HepG2 (cell line): Measurements from ENCODE around the gene PRSS21. TPM values are rescaled to one million over a fixed set of nuclear protein-coding genes. Genes with fewer than 3 reads are reported as not detected.
A peak's percentile ranks its signal among the peaks of the same experiment; 100 is the strongest.

ENCODE experiments used
- HCFC1 ChIP-seq: fragments of 150-350 bp; IDR thresholded peaks from 2 replicates; pipeline ENCODE4 v1.6.1; 2014; ENCODE audit warnings: low read depth, low read length
- KIAA2018 ChIP-seq: sonication (generic); formaldehyde crosslinking; IDR thresholded peaks from 2 replicates; pipeline ENCODE4 v1.5.0; 2020; ENCODE audit warnings: mild to moderate bottlenecking, missing genetic modification reagents, borderline replicate concordance
- MAF1 ChIP-seq: sonication (generic); formaldehyde crosslinking; IDR thresholded peaks from 2 replicates; pipeline ENCODE4 v1.5.0; 2020; ENCODE audit warnings: missing genetic modification reagents, borderline replicate concordance
- MAZ ChIP-seq, 2 experiments: sonication (generic) in 1 of 2; formaldehyde crosslinking in 1 of 2; IDR thresholded peaks; 2 replicates each; pipeline versions ENCODE4 v1.5.0 to v1.6.1; 2012 to 2020; ENCODE audit warnings: low read depth in 2 of 2, mild to moderate bottlenecking in 2 of 2, borderline replicate concordance in 1 of 2, improper control_type of control experiment in 1 of 2, low read length in 1 of 2, missing genetic modification reagents in 1 of 2, moderate library complexity in 1 of 2
- MXI1 ChIP-seq: IDR thresholded peaks from 3 replicates; pipeline ENCODE4 v1.6.1; 2012; ENCODE audit warnings: low read depth, low read length, inconsistent platforms, borderline replicate concordance
- NFKB2 ChIP-seq: sonication (generic); formaldehyde crosslinking; IDR thresholded peaks from 2 replicates; pipeline ENCODE4 v1.4.0; 2020; ENCODE audit warnings: missing genetic modification reagents, borderline replicate concordance
- POGK ChIP-seq: sonication (generic); formaldehyde crosslinking; conservative IDR thresholded peaks from 2 replicates; pipeline ENCODE4 v1.8.0; 2022; ENCODE audit warnings: mild to moderate bottlenecking, moderate library complexity, missing genetic modification reagents
- RFX3 ChIP-seq: IDR thresholded peaks from 2 replicates; pipeline ENCODE4 v1.6.1; 2016; ENCODE audit warnings: missing biosample characterization, missing genetic modification reagents
- TARDBP ChIP-seq: sonication (generic); formaldehyde crosslinking; IDR thresholded peaks from 2 replicates; pipeline ENCODE4 v1.8.0; 2022; ENCODE audit warnings: mild to moderate bottlenecking, missing genetic modification reagents
- ZBTB14 ChIP-seq: sonication (generic); formaldehyde crosslinking; IDR thresholded peaks from 2 replicates; pipeline ENCODE4 v1.4.0; 2020; ENCODE audit warnings: missing genetic modification reagents
- ZBTB20 ChIP-seq: sonication (generic); formaldehyde crosslinking; IDR thresholded peaks from 2 replicates; pipeline ENCODE4 v1.8.1; 2023; ENCODE audit warnings: missing genetic modification reagents, low read depth, mild to moderate bottlenecking, borderline replicate concordance
- ZNF446 ChIP-seq: sonication (generic); formaldehyde crosslinking; IDR thresholded peaks from 2 replicates; pipeline ENCODE4 v1.5.0; 2020; ENCODE audit warnings: mild to moderate bottlenecking, missing genetic modification reagents
- ZNF484 ChIP-seq: sonication (generic); formaldehyde crosslinking; IDR thresholded peaks from 2 replicates; pipeline ENCODE4 v1.5.1; 2020; ENCODE audit warnings: mild to moderate bottlenecking, low read depth, missing genetic modification reagents, borderline replicate concordance
- ZNF546 ChIP-seq: sonication (generic); formaldehyde crosslinking; conservative IDR thresholded peaks from 2 replicates; pipeline ENCODE4 v1.8.1; 2023; ENCODE audit warnings: mild to moderate bottlenecking, missing genetic modification reagents
- ZNF547 ChIP-seq: sonication (generic); formaldehyde crosslinking; IDR thresholded peaks from 2 replicates; pipeline ENCODE4 v1.5.1; 2020; ENCODE audit warnings: mild to moderate bottlenecking, missing genetic modification reagents
- polyA plus RNA-seq, 8 experiments: library from polyadenylated mRNA; depleted of rRNA in 3 of 8; stranded (reverse) in 7 of 8; unstranded in 1 of 8; fragments of >200 nt; fragmentation: Illumina TruSeq in 4 of 8; extraction: Trizol in 4 of 8; gene quantifications; 2 replicates each; pipeline versions ENCODE4 v1.2.1 to v1.2.3, GENCODE V29; 2011 to 2016; ENCODE audit warnings: low read depth in 4 of 8, missing spikeins in 1 of 8, mixed read lengths in 1 of 8; ENCODE audit not compliant: insufficient read depth in 1 of 8
- total RNA-seq, 5 experiments: library from RNA; depleted of rRNA; stranded (reverse); fragments of >200 nt; fragmentation: Illumina TruSeq; extraction: Trizol; gene quantifications; 2 replicates each; pipeline ENCODE4 v1.2.3, GENCODE V29; 2016; ENCODE audit warnings: low read depth in 1 of 5

PRSS21 gene
- total and polyA plus RNA-seq, 2 of the 13 experiments (the other 11 are each of a cell fraction or from before 2014, with no cell fraction given): not detected

GRCh38 chr16:2867987-2868789 is 51.2 kb downstream of the PRSS21 start (continued):
- TF ChIP-seq KIAA2018 (peak; percentile 80; the same call in 1 of the 2 replicates), ZNF547 (CRISPR knock-in tag) (peak; percentile 74; the same call in 1 of the 2 replicates), ZNF446 (CRISPR knock-in tag) (no peak), ZBTB20 (CRISPR knock-in tag) (peak; percentile 18; the same call in 1 of the 2 replicates), HCFC1 (no peak; the same call in 1 of the 2 replicates), ZNF484 (CRISPR knock-in tag) (no peak), NFKB2 (CRISPR knock-in tag) (peak; percentile 16; the same call in 1 of the 2 replicates), RFX3 (CRISPR knock-in tag) (no peak), ZBTB14 (CRISPR knock-in tag) (peak; percentile 26; the same call in 1 of the 2 replicates), MAF1 (peak; percentile 52), POGK (CRISPR knock-in tag) (peak; percentile 70; the same call in 1 of the 2 replicates), MAZ (IDR thresholded peaks at IDR 0.05; ENCODE audit: borderline replicate concordance, low read depth, low read length) (no peak), MAZ (CRISPR knock-in tag; IDR thresholded peaks at IDR 0.05; ENCODE audit: low read depth) (peak; percentile 92), ZNF546 (CRISPR knock-in tag) (peak; percentile 89; the same call in 1 of the 2 replicates), TARDBP (peak; percentile 63), MXI1 (no peak)
